Lung (tissue), 12 donors: ENCODE measurements around the gene ATG14. TPM values are rescaled to one million over a fixed set of nuclear protein-coding genes. Genes with fewer than 3 reads are reported as not detected.

Experiments
- ATAC-seq: fragments of 200-7000 bp; cut with Tn5 transposase; one replicate; pipeline ENCODE4 v1.9.1; 2020; ENCODE audit warnings: moderate number of reproducible peaks; ENCODE audit not compliant: insufficient read depth, low FRiP score
- DNase-seq, 3 donors: peaks; one replicate each; pipeline ENCODE4 v3.0.0-alpha.2; 2013 to 2017
- H3K27ac ChIP-seq, 2 donors: one replicate each; pipeline ENCODE4 v1.5.1; 2013; ENCODE audit warnings: mild to moderate bottlenecking in 2 of 2, moderate library complexity in 2 of 2, control low read depth in 1 of 2, inconsistent platforms in 1 of 2, low read depth in 1 of 2, low read length in 1 of 2
- H3K27me3 ChIP-seq, 3 donors: one replicate each; pipeline ENCODE4 v1.5.1; 2013; ENCODE audit warnings: low read length in 2 of 3; ENCODE audit not compliant: control insufficient read depth in 3 of 3, insufficient read depth in 3 of 3
- H3K36me3 ChIP-seq, 4 donors: one replicate each; pipeline ENCODE4 v1.5.1; 2013; ENCODE audit warnings: low read length in 4 of 4, mild to moderate bottlenecking in 1 of 4, moderate library complexity in 1 of 4; ENCODE audit not compliant: control insufficient read depth in 4 of 4, insufficient read depth in 4 of 4
- H3K4me1 ChIP-seq, 5 donors: one replicate each; pipeline ENCODE4 v1.5.1; 2013; ENCODE audit warnings: low read length in 5 of 5, mild to moderate bottlenecking in 2 of 5, moderate library complexity in 1 of 5; ENCODE audit not compliant: control insufficient read depth in 5 of 5, insufficient read depth in 5 of 5
- H3K4me3 ChIP-seq: one replicate; pipeline ENCODE4 v1.5.1; 2013; ENCODE audit warnings: mild to moderate bottlenecking, control low read depth, moderate library complexity
- H3K9ac ChIP-seq, 2 donors: one replicate each; pipeline ENCODE4 v1.5.1; 2013; ENCODE audit warnings: low read length in 2 of 2, control low read depth in 1 of 2; ENCODE audit not compliant: insufficient read depth in 1 of 2
- H3K9me3 ChIP-seq, 4 donors: one replicate each; pipeline ENCODE4 v1.5.1; 2013; ENCODE audit warnings: low read length in 3 of 4, mild to moderate bottlenecking in 1 of 4, moderate library complexity in 1 of 4; ENCODE audit not compliant: control insufficient read depth in 4 of 4, insufficient read depth in 3 of 4
- WGBS, 2 donors: extraction: QIAGEN DNeasy Blood & Tissue Kit; methylation state at CpG; one replicate each; pipeline ENCODE4 v1.1.7; 2013; 5-methylcytosine and 5-hydroxymethylcytosine counted together
- polyA plus RNA-seq, 2 donors: library from polyadenylated mRNA; stranded (reverse); fragments of 200-250 nt; gene quantifications; one replicate each; pipeline ENCODE4 v1.2.1, GENCODE V29; 2013
- total RNA-seq, 2 donors: library from RNA; depleted of rRNA in 1 of 2; stranded (reverse); fragments of >200 nt in 1 of 2; gene quantifications; one replicate each; pipeline ENCODE4 v1.2.1, GENCODE V29; 2014 to 2021
- TF ChIP-seq, protein P1 (sequence below): IDR thresholded peaks from 2 replicates; pipeline ENCODE4 v1.5.1; 2012; ENCODE audit warnings: mild to moderate bottlenecking; ENCODE audit errors: control extremely low read depth, extremely low read depth
- donor health status: control.
- donor health status: control.
- donor health status: Bipolar disorder and iron deficiency.
- donor health status: healthy.
- donor health status: DM: yes; HTN: yes; CAD: no.

ATG14 gene
- total and polyA plus RNA-seq, 4 donors, result 3.4 to 19.0 (median 7.0) TPM

GRCh38 chr14:55333711-55334485, 77.7 kb downstream of the ATG14 start:
- H3K9me3 ChIP-seq, result no peaks in the 10 kb centered on the region
- peak in 2 of 3 donors; percentile 63 to 65 for DNase-seq
- no peaks in the 10 kb centered on the region for H3K36me3 ChIP-seq
- TF ChIP-seq, protein P1, sequence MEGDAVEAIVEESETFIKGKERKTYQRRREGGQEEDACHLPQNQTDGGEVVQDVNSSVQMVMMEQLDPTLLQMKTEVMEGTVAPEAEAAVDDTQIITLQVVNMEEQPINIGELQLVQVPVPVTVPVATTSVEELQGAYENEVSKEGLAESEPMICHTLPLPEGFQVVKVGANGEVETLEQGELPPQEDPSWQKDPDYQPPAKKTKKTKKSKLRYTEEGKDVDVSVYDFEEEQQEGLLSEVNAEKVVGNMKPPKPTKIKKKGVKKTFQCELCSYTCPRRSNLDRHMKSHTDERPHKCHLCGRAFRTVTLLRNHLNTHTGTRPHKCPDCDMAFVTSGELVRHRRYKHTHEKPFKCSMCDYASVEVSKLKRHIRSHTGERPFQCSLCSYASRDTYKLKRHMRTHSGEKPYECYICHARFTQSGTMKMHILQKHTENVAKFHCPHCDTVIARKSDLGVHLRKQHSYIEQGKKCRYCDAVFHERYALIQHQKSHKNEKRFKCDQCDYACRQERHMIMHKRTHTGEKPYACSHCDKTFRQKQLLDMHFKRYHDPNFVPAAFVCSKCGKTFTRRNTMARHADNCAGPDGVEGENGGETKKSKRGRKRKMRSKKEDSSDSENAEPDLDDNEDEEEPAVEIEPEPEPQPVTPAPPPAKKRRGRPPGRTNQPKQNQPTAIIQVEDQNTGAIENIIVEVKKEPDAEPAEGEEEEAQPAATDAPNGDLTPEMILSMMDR, result no peak
- 57 to 73% methylated on average over 4 of the region's 4 CpGs for WGBS, 2 donors
- H3K27ac ChIP-seq, result no peak overlapping the region
- no peak overlapping the region for H3K9ac ChIP-seq
- no peak for ATAC-seq
- H3K27me3 ChIP-seq, result no peaks in the 10 kb centered on the region
- peaks cover 4 to 31% (median 12%) of the 10 kb centered on the region in 5 donors for H3K4me1 ChIP-seq
- no peak overlapping the region for H3K4me3 ChIP-seq

- no peak for DNase-seq
- Histone ChIP-seq H3K9ac (no peak overlapping the region), H3K4me1 (peaks cover 4 to 36% (median 17%) of the 10 kb centered on the region in 5 donors), H3K27ac (peak overlapping the region in 1 of 2 donors; percentile 52), H3K4me3 (no peak overlapping the region), H3K27me3 (no peaks in the 10 kb centered on the region), H3K36me3 (no peaks in the 10 kb centered on the region), H3K9me3 (no peaks in the 10 kb centered on the region)
- no peak for ATAC-seq
- 62 to 70% methylated on average over 7 of the region's 7 CpGs for WGBS, 2 donors
- TF ChIP-seq, protein P1, result no peak
Measured at GRCh38 chr14:55332654-55333570, 78.7 kb downstream of the ATG14 start.

GRCh38 chr14:55329999-55330710, 81.5 kb downstream of the ATG14 start:
- H3K4me3 ChIP-seq, result no peak overlapping the region
- H3K9ac ChIP-seq, result peak overlapping the region in 1 of 2 donors; percentile 51
- H3K9me3 ChIP-seq, result no peaks in the 10 kb centered on the region
- DNase-seq, result peak in 2 of 3 donors; percentile 31 to 33
- H3K27ac ChIP-seq, result no peak overlapping the region
- no peaks in the 10 kb centered on the region for H3K27me3 ChIP-seq
- 74 to 78% methylated on average over 6 of the region's 6 CpGs for WGBS, 2 donors
- TF ChIP-seq, protein P1, result no peak
- no peaks in the 10 kb centered on the region for H3K36me3 ChIP-seq
- peaks cover 4 to 31% (median 10%) of the 10 kb centered on the region in 5 donors for H3K4me1 ChIP-seq
- no peak for ATAC-seq
